Immature natural killer cell (primary cell): Measurements from ENCODE around the gene TRIL. TPM values are rescaled to one million over a fixed set of nuclear protein-coding genes. Genes with fewer than 3 reads are reported as not detected.

Source experiments
- DNase-seq, 3 donors: peaks; one replicate each; pipeline ENCODE4 v3.0.0; 2022; ENCODE audit warnings: mixed read lengths in 1 of 3
- H3K27ac Mint-ChIP-seq, 6 donors: one replicate each; pipeline ENCODE4 v1.8.0; 2020; ENCODE audit warnings: mixed read lengths in 6 of 6, mild to moderate bottlenecking in 5 of 6, inconsistent platforms in 4 of 6, moderate library complexity in 3 of 6
- H3K27me3 Mint-ChIP-seq, 3 donors: one replicate each; pipeline ENCODE4 v1.8.0; 2020 to 2021; ENCODE audit warnings: low read depth in 3 of 3, mild to moderate bottlenecking in 3 of 3, mixed read lengths in 3 of 3, moderate library complexity in 3 of 3, inconsistent platforms in 1 of 3
- H3K36me3 Mint-ChIP-seq, 3 donors: one replicate each; pipeline ENCODE4 v1.8.0; 2020; ENCODE audit warnings: mixed read lengths in 3 of 3, inconsistent platforms in 2 of 3, mild to moderate bottlenecking in 2 of 3
- H3K4me1 Mint-ChIP-seq, 2 donors: one replicate each; pipeline ENCODE4 v1.8.0; 2020; ENCODE audit warnings: inconsistent platforms in 2 of 2, mild to moderate bottlenecking in 2 of 2, mixed read lengths in 2 of 2, moderate library complexity in 1 of 2
- H3K4me3 Mint-ChIP-seq, 5 donors: one replicate each; pipeline ENCODE4 v1.8.0; 2020; ENCODE audit warnings: mild to moderate bottlenecking in 5 of 5, mixed read lengths in 5 of 5, inconsistent platforms in 3 of 5, moderate library complexity in 3 of 5
- H3K9me3 Mint-ChIP-seq, 6 donors: one replicate each; pipeline ENCODE4 v1.8.0; 2020; ENCODE audit warnings: mild to moderate bottlenecking in 6 of 6, mixed read lengths in 6 of 6, inconsistent platforms in 4 of 6, moderate library complexity in 3 of 6
- polyA plus RNA-seq, 3 donors: library from polyadenylated mRNA; unstranded; fragments of 300-500 nt; fragmentation: Illumina TruSeq; gene quantifications; one replicate each; pipeline ENCODE4 v1.2.3, GENCODE V29; 2021

TRIL gene
- polyA plus RNA-seq, 3 donors from 2014 or later: not detected

DNA sequence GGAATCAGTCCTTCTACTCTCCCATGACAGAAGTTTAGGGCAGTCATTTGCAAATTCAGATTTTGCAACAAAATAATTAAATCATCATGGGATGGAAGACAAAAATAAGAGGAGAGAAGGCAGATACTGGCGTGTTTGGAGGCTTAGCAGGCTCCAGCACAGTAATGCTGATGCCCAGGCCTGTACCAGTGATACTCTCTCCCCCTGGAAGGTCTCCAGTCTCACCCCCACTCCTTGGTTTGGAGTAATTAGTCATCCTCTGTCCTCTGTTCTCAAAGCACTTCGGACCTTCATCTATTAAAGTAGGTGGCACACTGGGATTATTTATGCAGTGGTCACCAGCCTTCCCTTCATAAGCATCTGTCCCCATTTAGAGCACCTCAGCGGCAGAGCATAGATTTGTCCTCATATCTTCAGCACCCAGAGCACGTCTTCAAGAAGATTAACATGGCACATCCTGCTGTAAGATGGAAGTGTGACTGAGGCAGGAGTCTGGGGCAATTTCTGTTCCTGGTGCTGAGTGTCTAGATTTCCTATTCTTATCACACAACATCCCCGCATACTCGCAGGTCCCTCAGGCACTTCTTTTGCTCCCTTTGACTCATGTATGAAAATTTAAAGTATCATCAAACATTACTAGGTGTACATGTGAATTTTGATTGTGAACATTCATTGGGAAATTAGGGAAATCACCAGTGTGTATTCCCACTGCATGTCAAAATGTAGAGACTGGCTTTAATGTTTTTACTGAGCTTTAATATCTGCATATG, 31.3 kb upstream of the TRIL start:
- H3K27ac Mint-ChIP-seq: no peak overlapping the region
- peaks cover 5 to 6% (median 6%) of the 10 kb centered on the region in 3 donors for H3K27me3 Mint-ChIP-seq
- no peaks in the 10 kb centered on the region for H3K9me3 Mint-ChIP-seq
- H3K4me1 Mint-ChIP-seq: no peaks in the 10 kb centered on the region
- DNase-seq: no peak
- no peaks in the 10 kb centered on the region for H3K36me3 Mint-ChIP-seq
- no peak overlapping the region for H3K4me3 Mint-ChIP-seq

DNA sequence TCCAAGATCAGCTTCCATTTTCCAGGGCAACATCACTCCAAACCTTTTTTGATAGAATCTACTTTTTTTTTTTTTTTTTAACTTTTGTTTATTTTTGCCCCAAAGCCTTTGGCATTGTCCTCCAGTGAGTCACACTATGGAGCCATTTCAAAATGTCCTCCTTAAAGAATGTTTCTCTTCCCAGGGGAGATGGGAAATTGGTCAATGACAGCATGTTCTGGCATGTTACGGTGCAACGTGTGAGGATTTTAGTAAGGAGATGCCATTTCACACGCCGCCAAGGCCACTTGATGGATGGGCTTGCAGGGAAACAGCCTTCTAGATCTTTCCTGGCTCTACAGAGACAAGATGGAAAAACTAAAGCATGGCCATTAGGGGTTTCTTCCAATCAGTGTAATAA, 30.7 kb upstream of the TRIL start:
- Mint-ChIP-seq H3K36me3 (no peaks in the 10 kb centered on the region), H3K4me3 (no peak overlapping the region), H3K27me3 (peaks cover 5 to 9% (median 7%) of the 10 kb centered on the region in 3 donors), H3K9me3 (no peaks in the 10 kb centered on the region), H3K27ac (no peak overlapping the region), H3K4me1 (no peaks in the 10 kb centered on the region)
- DNase-seq: no peak

DNA sequence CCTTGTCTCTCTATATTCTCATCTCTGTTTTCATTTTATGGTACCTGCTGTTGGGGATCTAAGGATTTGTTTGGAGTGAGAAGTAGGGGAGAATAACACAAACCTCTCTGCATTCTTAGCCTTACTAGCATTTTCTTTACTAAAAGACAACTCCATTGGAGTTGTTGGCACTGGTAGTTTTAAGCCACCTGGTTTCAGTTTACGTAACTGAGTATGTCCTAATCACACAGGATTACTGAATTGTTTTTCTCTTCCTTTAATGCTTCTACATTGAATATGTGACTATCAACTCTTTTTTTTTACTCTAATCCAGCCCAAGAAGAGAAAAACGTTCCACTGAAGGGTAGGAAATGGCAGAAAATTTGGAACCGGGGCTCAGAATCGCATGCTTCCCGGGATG, 30.0 kb upstream of the TRIL start:
- Mint-ChIP-seq H3K9me3 (no peaks in the 10 kb centered on the region), H3K36me3 (no peaks in the 10 kb centered on the region), H3K27ac (no peak overlapping the region), H3K27me3 (peaks cover 5 to 9% (median 7%) of the 10 kb centered on the region in 3 donors), H3K4me1 (no peaks in the 10 kb centered on the region), H3K4me3 (no peak overlapping the region)
- no peak for DNase-seq

DNA sequence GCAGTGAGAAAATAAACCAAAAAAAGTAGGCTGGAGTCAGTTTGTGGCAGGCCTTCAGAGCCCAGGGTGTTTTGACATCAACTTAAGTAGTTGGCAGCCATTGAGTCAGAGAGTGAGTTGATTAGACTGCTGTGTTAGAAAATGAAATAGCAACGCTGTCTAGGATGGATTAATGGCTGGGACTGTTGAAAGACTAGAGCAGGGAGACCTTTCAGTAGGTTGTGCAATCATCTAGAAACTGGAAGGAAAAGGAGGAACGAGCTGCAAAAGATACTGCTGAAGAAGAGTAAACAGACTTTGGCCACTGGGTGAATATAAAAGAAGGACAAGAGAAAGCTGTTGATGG, 28.6 kb upstream of the TRIL start:
- Mint-ChIP-seq H3K9me3 (no peaks in the 10 kb centered on the region), H3K4me3 (no peak overlapping the region), H3K27me3 (peaks cover 3 to 7% (median 7%) of the 10 kb centered on the region in 3 donors), H3K36me3 (no peaks in the 10 kb centered on the region), H3K4me1 (no peaks in the 10 kb centered on the region), H3K27ac (peak overlapping the region in 1 of 6 donors; percentile 8)
- no peak for DNase-seq

DNA sequence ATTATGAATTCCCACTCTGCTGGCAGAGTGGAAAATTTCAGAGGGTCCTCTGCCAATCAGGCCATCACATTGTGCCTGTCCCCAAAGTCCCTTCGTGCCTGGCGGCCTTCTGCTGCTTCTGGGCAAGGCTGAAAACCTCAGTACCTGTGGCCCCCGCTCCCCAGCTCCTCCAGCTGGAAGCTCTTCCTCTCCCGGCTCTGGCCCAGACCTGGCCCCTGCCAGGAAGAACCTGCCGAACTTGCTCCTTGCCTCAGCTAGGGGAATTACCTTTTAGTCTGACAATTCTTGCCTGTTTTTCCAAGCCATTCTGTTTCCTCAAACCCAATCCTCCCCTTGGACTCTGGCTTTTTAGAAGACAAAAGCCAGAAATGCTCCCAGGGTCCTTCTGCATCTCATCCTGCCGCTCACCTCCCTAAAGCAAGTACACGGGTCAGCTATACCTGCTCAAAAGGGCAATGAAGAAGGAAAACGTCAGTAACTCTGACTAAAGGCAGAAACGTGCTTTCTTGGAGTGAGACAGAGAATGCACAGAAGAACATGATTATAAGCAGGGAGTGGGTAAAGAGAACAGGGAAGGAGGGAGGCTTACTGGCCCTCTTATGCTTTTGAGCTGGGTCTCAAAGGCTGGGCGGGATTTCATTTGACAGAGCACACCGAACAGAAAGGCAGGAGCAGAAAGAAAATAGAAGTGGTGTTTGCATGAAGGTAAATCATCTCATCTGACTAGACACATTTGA, 28.1 kb upstream of the TRIL start:
- Mint-ChIP-seq H3K36me3 (no peaks in the 10 kb centered on the region), H3K27me3 (peaks cover 3 to 7% (median 7%) of the 10 kb centered on the region in 3 donors), H3K4me1 (no peaks in the 10 kb centered on the region), H3K4me3 (no peak overlapping the region), H3K27ac (no peak overlapping the region), H3K9me3 (no peaks in the 10 kb centered on the region)
- DNase-seq: no peak

DNA sequence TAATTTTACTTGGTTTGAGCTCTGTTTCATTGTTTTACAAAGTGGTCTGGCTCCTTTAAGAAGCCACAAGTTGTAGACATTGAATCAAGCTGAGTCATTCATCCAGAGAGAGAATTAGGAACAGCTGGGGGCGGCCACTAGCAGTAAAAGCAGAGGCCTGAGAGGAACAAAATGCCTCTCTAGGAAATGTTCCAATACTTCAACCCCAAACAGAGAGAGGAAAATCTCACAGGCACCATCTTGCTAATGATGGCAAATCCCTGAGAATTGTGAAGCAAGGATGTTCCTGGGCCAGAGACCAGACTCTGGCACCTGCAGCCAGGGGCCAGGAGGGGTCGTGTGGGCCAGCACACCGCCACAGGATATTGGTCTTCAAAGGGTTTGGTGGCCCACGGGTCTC, 26.5 kb upstream of the TRIL start:
- no peaks in the 10 kb centered on the region for H3K9me3 Mint-ChIP-seq
- H3K4me3 Mint-ChIP-seq: no peak overlapping the region

DNA sequence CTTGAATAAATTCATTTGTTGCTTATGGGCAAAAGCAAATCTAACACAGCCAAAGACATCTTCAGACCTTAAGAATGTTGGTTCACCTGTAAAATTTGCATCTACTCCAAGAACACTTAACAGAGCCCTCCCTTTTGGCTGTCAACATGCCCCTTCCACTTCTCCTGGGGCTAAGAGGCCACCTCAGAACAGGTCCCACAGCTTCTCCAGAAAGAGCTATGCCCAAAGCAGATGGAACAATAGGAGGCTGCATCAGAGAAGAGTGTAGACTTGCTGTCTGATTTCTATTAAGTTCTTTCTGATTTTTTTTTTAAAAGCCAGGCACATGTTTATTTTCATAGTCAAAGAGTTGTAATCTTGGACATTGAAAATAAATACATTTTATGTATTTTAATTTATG, 26.1 kb upstream of the TRIL start:
- no peaks in the 10 kb centered on the region for H3K4me1 Mint-ChIP-seq
- no peak for DNase-seq
- H3K4me3 Mint-ChIP-seq: no peak overlapping the region
- H3K27me3 Mint-ChIP-seq: peaks cover 3 to 10% (median 7%) of the 10 kb centered on the region in 3 donors
- no peaks in the 10 kb centered on the region for H3K36me3 Mint-ChIP-seq
- no peak overlapping the region for H3K27ac Mint-ChIP-seq
- no peaks in the 10 kb centered on the region for H3K9me3 Mint-ChIP-seq

More for the DNA sequence above, 26.5 kb upstream of the TRIL start:
- no peaks in the 10 kb centered on the region for H3K4me1 Mint-ChIP-seq
- peaks cover 3 to 10% (median 7%) of the 10 kb centered on the region in 3 donors for H3K27me3 Mint-ChIP-seq
- H3K27ac Mint-ChIP-seq: no peak overlapping the region
- H3K36me3 Mint-ChIP-seq: no peaks in the 10 kb centered on the region
- no peak for DNase-seq

DNA sequence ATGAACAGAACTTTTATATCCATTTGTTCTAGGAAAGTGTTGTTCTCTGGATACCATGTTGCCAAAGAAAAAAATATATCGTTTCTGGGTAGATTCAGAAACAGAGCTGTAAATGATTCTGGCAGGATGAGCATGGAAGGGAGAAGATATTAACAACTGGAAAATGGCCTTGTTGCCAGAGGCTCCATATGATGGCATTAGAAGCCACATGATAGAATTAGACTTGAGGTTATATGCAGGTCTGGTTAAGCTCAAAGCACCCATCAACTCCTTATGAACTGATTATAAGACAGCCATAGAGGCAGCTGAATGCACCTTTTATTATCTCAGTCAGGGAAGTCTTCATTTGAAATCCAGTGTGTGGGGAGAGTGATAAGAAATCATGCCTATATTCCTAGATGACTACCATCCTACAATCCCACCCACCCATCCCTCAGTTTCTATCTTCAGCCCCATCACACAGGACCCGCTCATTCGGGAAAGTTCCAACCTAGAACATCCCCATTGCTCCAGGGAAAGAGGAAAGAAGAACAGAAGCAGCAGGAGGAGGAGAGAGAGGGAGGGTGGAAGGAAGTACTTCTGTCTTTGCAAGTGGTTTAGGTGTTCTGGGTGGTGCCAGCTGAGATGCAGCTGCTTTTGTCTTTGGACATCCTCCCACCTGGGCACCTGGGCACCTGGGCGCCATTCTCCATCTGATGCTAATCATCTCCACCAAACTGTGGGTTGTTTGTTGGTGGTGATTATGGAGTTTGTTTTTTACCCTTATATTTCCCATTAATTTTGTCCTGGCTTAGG, 25.5 kb upstream of the TRIL start:
- no peak overlapping the region for H3K4me3 Mint-ChIP-seq
- no peak for DNase-seq
- H3K27ac Mint-ChIP-seq: no peak overlapping the region
- no peaks in the 10 kb centered on the region for H3K9me3 Mint-ChIP-seq
- peaks cover 3 to 10% (median 6%) of the 10 kb centered on the region in 3 donors for H3K27me3 Mint-ChIP-seq
- no peaks in the 10 kb centered on the region for H3K36me3 Mint-ChIP-seq
- no peaks in the 10 kb centered on the region for H3K4me1 Mint-ChIP-seq

DNA sequence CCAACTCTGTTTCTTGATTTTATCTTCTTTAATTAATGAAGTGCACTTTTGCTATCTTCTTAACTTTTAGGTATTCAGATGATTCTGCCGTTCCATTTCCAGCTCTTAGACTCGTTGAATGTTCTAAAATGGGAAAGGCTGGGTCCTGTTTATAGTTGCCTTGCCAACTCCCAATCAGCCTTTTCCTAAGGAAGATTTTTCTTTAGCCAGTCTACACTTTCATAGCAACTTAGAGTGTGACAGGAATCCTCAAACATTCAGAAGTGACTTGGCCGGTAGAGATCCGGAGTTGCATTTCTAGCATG, 23.0 kb upstream of the TRIL start:
- no peaks in the 10 kb centered on the region for H3K9me3 Mint-ChIP-seq
- DNase-seq: no peak
- H3K4me3 Mint-ChIP-seq: no peak overlapping the region
- H3K27ac Mint-ChIP-seq: no peak overlapping the region
- no peaks in the 10 kb centered on the region for H3K4me1 Mint-ChIP-seq
- H3K27me3 Mint-ChIP-seq: peaks cover 0 to 5% (median 5%) of the 10 kb centered on the region in 3 donors
- H3K36me3 Mint-ChIP-seq: no peaks in the 10 kb centered on the region

DNA sequence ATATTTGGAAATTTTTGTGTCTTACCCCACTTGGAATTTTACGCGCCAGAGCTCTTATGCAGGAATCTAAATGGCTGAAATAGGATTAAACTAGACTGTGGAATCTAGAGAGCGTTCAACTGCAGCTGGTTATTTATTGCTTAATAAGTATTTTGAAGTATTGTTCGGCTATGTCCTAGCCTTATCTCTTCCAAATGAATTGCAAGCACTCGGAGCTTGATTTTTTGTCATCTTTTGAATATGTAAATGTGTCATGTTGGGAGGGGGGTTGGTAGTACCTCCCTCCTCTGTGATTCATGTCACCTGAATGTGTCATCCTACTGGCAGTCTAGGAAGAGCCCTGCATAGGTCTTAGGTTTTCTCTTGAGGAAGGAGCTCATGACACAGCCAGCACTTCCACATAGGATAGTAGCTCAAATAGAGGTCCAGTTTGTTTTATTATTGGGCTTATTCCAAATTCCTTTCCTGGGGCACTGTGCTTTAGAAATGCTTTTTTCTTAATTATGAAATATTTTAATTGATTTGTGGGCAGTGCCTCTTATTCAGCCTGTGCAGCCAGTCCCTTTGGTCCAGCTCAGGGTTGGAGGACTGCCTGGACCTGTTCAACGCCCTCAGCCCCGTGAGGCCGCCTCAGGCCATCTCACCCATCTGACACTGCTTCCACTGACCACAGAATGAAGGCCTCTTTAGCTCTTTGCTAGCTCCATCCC, 22.5 kb upstream of the TRIL start:
- Mint-ChIP-seq H3K36me3 (no peaks in the 10 kb centered on the region), H3K27ac (no peak overlapping the region), H3K27me3 (peaks cover 0 to 5% (median 5%) of the 10 kb centered on the region in 3 donors), H3K9me3 (no peaks in the 10 kb centered on the region), H3K4me3 (no peak overlapping the region), H3K4me1 (no peaks in the 10 kb centered on the region)
- DNase-seq: no peak

DNA sequence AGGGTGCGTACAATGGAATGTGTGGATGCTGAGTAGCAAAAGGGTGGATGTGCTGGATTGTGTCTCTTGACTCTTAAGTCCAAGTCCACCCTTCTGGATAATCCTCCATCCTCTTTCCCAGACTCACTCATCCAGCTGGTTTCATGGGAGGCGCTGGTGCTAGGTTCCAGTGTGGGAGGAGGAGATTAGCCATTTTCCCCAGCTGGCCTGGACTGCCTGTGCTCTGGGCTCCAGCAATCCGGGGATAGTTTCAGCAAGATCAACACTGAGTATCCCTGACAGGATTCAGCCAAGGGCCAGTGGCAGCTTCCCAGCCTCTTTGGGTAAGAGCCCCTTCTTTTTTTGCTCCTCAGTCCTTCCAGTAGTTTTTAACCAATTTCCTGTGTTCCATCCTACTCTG, 21.6 kb upstream of the TRIL start:
- Mint-ChIP-seq H3K4me3 (no peak overlapping the region), H3K36me3 (no peaks in the 10 kb centered on the region), H3K27me3 (peaks cover 0 to 5% (median 5%) of the 10 kb centered on the region in 3 donors), H3K4me1 (no peaks in the 10 kb centered on the region), H3K9me3 (no peaks in the 10 kb centered on the region), H3K27ac (no peak overlapping the region)
- DNase-seq: no peak

DNA sequence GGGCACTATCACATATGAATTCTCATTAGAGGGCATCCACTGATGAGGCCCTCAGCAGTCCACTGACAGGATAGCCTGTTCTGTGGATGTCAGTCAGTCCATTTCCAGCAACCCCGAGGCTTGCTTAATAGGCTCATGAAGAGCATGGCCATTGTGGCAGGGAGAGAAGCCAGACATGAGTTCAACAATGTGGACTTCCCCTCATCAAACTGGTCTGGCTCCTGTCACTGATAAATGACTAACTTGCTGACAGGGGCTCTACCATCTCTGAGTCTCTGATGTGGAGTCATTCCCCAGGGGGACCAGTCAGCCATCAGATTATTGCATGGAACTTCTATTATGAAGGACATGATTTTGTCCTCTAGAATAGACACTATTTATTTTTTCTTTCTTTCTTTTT, 19.8 kb upstream of the TRIL start:
- Mint-ChIP-seq H3K36me3 (peaks cover 4 to 10% (median 7%) of the 10 kb centered on the region in 3 donors), H3K9me3 (peaks cover 8 to 13% (median 10%) of the 10 kb centered on the region in 6 donors), H3K27ac (no peak overlapping the region), H3K4me1 (no peaks in the 10 kb centered on the region), H3K27me3 (peaks cover 3 to 5% (median 4%) of the 10 kb centered on the region in 3 donors), H3K4me3 (no peak overlapping the region)
- no peak for DNase-seq

DNA sequence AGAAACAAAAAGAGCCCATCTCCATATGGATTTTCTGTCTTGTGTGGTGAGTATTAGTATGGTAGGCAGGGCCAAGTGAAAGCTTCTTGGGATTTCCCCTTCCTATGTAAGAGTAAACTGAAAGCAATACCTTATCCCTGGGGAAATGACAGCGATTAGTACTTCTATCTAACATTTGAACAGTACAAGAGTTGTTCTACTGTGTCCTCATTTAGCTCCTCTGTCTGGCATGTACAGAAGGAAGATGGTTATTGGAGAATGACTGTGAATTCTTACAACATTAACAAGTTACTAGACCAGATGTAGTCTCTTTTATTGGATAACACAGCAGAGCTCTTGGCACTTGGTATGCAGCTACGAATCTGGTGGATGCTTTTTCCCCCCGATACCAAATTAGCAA, 17.9 kb upstream of the TRIL start:
- DNase-seq: no peak
- Mint-ChIP-seq H3K9me3 (peaks cover 11 to 27% (median 17%) of the 10 kb centered on the region in 6 donors), H3K36me3 (peaks cover 4 to 15% (median 14%) of the 10 kb centered on the region in 3 donors), H3K4me3 (no peak overlapping the region), H3K27me3 (peaks cover 3 to 8% (median 5%) of the 10 kb centered on the region in 3 donors), H3K27ac (no peak overlapping the region), H3K4me1 (no peaks in the 10 kb centered on the region)
